T-helper 9 cell (primary cell): ENCODE data around the gene PPP2R2B.

Source experiments
- DNase-seq: peaks from one replicate; pipeline ENCODE4 v3.0.0-alpha.2; 2020

The PPP2R2B gene

DNA sequence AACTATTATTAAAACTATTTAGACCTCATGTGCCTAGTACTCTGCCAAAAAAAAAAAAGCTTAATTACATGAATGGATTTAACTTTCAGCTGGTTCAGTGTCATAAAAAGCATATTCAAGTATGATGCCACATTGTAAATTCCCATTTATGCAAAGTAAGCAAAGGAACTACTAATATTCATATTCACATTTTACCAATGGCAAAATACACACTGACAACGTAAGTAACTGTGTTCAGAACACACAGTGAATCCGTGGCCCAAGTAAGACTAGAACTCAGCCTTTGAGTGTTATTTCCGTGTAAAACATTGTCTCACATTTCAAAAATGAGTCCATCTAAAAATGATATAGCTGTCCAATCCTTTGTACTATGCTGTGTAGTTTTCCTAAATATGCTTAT lies 56.8 kb downstream of the PPP2R2B start:
- no peak for DNase-seq

DNA sequence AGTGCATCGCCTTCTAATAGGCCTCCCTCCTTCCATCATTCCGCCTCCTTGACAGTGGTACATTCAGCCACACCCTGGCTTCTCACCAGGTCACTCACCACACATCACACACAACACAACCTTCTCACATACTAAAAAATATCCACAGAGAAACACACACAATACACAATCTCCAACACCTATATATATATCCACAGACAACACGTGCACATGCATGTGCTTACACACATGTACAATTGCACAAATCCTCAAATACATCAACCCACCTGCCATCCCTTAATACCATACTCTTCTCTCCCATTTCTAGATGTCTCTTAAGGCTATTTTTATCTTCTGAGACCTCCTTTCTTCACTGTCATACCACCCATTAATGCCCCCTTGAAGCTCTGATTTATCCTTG lies 57.6 kb downstream of the PPP2R2B start:
- DNase-seq, result no peak

DNA sequence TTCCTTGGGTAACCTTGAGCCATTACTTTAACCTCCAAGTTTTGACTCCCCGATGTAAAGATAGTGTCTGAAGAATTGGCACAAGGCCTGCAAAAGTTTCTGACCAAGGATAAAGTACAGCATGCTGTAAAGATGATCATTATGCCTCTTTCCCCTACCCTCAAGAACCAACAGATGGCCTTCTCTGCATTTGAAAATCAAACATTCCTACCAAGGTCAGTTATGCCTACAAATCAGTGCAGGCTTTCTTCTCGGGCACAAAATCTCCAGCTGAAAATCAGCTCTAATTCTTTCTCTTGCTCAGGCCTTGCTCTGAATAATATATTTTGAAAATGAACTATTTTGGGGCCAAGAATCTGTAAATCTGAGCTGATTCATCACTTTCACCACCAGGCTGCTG lies 59.7 kb downstream of the PPP2R2B start:
- no peak for DNase-seq

DNA sequence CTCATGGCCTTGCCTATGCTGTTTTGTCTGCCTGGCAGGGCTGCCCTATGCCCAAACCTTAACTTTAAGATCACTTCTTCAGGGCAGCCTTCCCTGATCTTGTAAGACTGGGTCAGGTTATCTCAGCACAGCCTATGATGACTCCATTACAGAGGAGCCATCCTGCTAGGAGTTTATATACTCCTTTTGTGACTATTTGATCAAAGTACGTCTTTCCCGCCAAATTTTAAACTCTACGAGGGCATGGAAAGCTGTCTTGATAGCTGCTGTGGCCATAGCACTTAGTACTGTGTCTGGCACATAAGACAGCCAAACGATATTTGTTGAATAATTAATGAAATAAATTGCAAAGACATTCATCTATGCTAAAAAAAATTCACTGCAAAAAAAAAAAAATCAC lies 60.6 kb downstream of the PPP2R2B start:
- no peak for DNase-seq

GRCh38 chr5:146816775-146817387 lies 61.7 kb downstream of the PPP2R2B start:
- DNase-seq, result no peak

DNA sequence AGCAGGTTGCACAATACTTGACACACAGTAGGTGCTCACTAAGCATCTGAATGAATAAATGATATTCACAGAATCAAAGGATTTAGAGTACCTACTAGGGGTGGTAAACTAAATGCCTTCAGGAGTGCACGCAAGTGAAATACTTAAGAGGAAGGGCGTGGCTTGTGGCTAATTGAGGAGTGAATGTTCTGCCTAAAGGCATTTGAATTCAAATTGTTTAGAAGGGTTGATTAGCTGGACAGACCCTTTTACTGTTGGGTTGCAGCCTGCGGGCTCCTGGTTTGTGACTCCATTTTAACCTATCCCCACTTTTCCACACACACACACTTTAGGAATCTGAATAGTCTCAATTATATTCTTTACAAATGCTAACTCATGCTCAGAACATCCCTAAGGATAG lies 63.1 kb downstream of the PPP2R2B start:
- no peak for DNase-seq

- DNase-seq, result no peak
These were observed 65.0 kb downstream of the PPP2R2B start for GRCh38 chr5:146813346-146814157.

- no peak for DNase-seq
These were observed 73.5 kb downstream of the PPP2R2B start for GRCh38 chr5:146805081-146805480.

DNA sequence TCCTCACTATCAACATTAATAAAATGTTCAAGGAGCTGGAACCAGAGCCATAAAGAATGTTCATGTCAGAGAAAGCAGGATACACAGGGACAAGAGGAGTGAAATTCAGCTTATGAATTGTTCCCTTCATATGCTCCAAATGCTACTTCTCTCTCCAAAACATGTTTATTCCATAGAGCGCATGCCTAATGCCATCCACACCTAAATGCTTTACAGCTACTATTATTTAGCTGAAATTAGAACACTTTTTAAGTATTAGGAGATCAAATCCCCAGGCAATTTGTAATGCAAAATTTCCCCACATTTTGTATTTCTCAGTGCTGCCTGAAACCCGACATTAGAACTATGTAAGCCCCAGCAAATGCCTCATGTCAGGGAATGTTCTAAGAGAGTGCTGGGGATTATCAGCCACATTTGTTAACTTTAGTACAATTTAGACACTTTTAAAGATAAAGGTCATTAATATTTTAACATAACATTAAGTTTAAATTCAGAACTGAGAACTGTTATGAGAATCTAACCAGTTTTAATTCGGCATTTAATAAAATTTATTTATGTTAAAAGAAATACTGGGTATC lies 75.5 kb downstream of the PPP2R2B start:
- no peak for DNase-seq

- DNase-seq, result no peak
These were observed 78.9 kb downstream of the PPP2R2B start for GRCh38 chr5:146799671-146800070.

GRCh38 chr5:146799231-146799630 lies 79.3 kb downstream of the PPP2R2B start:
- DNase-seq, result no peak

GRCh38 chr5:146797658-146798057 lies 80.9 kb downstream of the PPP2R2B start:
- no peak for DNase-seq

DNA sequence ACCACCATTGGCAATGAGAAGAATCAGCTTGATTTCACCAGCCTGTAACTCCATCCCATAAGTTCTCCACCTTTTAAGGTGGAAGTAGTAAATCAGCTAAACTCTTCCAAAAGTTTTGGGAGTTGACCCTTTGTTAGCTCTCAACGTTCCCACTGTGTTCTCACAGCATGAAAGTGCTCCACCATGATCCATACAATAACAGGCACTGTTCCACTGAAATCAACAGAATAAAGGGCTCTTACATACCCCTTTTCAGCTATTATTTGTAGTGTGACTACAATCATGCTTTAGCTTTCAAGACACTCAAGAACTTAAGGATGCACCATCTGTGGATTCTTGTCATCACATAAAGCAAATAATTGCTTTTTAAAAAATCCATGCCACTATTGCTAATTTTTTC lies 81.6 kb downstream of the PPP2R2B start:
- DNase-seq, result no peak

DNA sequence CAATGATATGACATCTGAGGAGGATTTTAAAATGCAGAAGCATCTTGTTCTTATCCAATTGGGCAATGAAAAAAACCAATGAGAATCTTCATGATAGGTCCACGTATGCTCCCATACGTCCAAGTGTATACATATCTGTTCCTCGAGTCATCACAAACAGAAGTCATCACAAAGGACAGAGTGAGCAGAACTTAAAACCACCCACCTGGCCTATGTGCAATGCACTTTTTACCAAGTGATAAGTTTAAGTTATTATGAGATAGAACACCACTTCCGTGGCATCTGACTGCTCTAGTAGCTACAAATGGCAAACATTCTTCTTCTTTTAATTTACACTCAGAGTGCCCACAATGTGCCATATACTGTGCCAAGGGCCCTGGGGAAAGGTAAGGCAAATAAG lies 82.4 kb downstream of the PPP2R2B start:
- DNase-seq, result no peak

DNA sequence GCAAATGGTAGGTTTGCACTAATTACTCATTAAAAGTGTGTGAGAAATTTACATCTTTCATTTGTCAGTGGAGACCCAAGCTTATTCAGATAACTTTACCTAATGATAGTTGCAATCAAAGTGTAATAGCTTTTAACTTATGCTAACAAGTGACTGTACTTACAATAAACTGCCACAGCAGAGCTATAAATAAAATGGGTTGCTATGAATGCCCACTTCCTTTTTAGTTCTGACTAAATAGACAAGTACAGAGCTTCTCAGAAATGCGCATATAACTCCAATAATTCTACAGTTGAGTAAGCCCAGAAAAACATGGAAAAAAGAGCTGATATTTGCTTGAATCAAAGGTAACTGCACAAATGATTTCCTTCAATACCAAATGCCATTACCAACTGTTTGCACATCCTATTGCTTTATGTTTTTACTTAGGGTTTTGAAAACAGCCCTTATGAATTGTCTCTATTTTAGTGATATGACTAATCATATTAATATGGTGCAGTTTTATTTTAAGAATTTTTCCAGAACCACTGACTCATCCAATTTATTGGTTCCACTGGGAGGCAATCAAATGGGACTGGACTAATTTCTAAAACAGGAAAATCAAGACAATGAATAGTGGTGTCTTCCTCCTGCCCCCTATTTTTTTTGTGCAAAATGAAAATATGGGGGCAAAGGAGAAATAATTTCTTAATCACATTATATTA lies 84.1 kb downstream of the PPP2R2B start:
- DNase-seq, result no peak

- DNase-seq, result no peak
These were observed 84.8 kb downstream of the PPP2R2B start for GRCh38 chr5:146793709-146794108.

DNA sequence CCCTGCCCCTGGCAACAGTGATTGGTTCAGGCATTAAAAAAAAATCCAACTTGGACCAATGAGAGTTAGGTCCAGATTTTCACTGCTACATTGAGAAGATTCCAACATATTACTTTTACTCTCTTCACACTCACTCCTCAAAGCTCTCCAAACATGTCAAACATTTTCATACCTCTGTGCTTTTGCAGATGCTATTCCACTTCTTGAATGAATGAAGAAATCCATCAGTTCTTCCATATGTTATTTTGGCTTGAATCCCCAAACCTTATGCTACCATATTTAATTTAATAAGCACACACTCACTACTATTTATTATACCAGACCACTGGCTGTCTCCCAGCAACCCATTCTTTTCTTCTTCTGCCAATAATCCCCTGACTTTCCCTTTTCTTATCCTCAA lies 87.1 kb downstream of the PPP2R2B start:
- DNase-seq, result no peak

- DNase-seq, result no peak
These were observed 88.6 kb downstream of the PPP2R2B start for GRCh38 chr5:146789712-146790653.

GRCh38 chr5:146788898-146789297 lies 89.7 kb downstream of the PPP2R2B start:
- no peak for DNase-seq

- no peak for DNase-seq
These were observed 93.5 kb downstream of the PPP2R2B start for GRCh38 chr5:146785065-146785464.

- DNase-seq, result no peak
These were observed 97.4 kb downstream of the PPP2R2B start for GRCh38 chr5:146781157-146781556.

DNA sequence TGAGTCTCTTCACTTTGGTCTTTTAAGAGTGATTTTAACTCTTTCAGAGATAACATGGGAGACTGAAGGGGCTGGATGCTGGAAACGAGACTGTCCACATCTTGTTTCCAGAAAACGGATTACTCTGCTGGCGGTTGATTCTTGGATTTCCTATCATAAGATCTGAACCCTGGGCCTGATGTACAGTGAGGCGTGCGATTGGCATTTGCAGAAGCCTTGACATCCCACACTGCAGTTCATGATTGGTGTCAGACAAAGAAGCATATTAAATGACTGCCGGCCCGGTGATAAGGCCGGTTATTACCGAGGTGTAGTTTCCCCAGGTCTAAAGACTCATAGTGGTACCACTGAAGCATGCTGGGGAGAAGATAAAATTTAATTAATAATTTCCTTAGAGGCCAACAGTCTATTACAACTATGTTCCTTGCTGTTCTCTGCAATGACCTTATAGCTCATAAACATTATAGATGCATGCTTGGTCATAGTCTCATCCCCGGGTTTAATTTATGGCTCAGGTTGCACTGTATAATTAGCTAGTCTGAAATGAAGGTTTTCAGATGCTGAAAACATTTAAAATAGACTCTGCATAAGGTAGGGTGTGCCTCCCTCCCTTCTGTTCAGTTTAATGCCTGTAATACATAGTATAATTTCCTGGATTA lies 99.2 kb downstream of the PPP2R2B start:
- DNase-seq, result no peak
